Embryonic facial prominence (tissue), 1 donor: ENCODE results near the gene LDLRAD4.

ENCODE experiments used
- DNase-seq: peaks from one replicate; pipeline ENCODE4 v3.0.0-alpha.2; 2016; ENCODE audit errors: extremely low spot score

LDLRAD4 gene

DNA sequence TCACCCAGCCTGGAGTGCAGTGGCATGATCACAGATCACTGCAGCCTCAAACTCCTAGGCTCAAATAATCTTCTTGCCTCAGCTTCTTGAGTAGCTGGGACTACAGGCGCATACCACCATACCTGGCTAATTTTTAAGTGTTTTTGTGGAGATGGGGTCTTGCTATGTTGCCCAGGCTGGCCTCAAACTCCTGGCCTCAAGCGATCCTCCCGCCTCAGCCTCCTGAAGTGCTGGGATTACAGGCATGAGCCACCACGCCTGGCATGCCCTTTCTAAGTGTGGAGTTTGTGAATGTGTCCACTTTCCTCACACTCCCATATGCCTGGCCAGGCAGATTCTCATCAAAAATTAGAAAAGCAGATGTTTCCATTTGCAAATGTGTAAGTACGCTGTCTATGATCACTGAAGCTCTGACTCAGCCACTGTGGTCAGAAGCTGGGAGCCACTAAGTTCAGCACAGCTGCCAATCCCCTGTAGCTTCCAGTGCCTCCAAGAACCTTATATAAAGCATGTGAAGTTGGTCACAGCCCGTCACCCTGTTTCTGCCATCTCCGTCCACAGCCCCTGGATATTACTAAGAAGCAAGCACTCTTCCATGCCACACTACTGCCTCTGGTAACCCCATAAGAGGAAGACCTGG, 352.4 kb downstream of the LDLRAD4 start:
- DNase-seq, result no peak

DNA sequence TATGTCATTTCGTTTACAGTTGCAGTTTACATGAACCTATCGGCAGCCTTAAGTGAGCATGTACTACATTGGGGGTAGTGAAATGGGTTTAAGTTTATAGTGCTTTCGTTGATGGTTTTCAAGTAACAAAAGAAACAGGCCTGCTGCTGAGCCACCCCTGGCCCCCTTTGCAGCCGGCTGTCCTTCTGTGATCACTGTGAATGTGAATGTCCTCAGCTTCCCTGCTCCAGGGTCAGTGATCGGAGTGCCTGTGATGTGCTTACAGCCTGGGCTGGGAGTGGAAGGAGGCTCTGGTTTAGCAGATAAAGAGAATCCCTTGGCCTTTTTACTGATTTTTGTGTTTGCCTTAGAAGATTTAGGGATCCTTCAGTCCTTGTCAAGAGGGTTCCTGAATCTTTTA, 353.6 kb downstream of the LDLRAD4 start:
- DNase-seq, result no peak

DNA sequence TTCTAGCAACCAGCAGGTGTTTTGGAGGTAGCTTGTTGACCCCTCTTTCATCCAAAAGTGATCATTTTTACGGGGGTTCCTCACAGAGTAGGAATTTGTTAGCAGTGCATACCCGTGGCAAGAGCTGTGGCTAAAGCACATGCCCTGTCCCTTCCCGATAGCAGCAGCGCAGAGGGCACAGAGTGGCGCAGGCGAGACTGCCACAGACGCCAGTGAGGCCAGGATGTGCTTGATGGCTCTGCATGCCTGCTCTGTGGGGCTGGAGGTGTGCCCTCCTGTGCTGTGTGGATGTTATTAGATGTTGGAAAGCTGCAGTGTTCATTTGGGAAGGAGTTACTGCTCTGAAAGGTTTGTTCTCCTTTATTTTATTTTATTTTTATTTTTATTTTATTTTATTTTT, 354.2 kb downstream of the LDLRAD4 start:
- no peak for DNase-seq

DNA sequence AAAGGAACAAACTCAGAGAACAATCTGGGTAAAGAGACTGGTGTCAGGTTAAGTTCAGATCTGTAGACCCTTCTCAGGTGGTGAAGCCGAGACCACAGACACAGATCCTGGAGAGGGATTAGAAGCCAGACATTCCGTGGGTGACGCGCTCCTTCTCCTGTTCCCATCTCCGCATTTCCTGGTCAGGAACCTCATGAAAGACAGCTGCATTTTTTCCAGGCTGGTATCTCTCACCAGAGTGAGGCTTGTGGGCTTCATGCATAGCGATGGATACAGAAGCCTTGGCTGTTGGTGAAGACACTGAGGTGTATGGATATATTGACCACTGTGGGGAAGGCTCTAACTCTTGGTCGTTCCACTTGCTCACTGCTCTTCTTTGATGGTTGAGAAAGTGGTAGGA, 355.2 kb downstream of the LDLRAD4 start:
- DNase-seq, result no peak

DNA sequence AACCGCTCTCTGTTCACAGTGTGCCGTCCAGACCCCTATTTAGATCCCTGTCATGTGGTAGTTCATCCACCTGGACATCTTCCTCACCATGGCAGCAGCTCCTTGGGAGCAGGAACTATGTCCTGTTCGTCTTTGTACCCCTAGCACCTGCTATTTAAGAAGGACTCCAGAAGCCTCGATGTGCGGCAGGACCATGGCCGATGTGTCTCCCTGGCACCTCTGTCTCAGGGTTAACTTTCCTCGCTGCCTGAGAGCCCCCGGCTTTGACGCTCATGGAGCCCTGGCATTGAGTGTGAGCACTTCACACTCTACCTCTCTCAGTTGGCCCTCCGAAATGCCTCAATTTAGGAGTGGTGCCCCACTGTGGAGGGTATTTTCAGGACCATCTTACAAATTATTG, 355.8 kb downstream of the LDLRAD4 start:
- DNase-seq, result no peak

DNA sequence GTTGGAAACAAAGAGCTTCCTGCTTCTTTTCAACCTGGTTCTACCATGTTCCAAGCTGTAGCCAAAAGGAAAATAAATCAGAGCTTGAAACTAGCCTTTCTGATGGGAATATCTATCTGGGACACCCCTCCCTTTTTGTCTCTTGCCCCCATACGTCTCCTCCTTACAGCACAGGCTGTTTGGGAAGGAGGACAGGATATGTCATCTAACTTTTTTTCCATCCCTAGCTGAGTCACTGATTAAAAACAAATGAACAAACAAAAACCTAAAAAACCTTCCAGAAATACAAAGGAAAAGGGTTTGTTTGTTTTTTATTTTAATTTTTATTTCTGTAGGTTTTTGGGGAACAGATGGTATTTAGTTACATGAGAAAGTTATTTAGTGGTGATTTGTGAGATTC, 356.2 kb downstream of the LDLRAD4 start:
- DNase-seq, result no peak

DNA sequence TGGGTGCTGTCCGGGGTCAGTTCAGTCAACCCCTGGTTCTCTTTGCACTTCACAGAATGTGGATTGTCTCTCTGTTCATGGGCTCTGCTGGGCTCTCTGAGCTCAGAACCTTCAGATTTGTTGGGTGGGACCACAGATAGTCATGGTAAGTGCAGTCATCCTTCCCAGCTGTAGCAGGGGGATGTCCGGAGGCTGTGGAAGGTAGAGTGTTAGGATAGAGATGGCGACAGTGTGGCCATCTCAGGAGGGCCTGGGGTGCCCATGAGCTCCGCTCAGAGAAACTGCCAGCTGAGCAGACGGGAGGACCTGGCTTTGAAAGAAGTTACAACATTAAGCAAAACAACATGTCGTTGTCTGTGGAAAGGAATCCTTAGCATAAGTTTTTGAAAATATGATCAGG, 358.0 kb downstream of the LDLRAD4 start:
- DNase-seq, result no peak

DNA sequence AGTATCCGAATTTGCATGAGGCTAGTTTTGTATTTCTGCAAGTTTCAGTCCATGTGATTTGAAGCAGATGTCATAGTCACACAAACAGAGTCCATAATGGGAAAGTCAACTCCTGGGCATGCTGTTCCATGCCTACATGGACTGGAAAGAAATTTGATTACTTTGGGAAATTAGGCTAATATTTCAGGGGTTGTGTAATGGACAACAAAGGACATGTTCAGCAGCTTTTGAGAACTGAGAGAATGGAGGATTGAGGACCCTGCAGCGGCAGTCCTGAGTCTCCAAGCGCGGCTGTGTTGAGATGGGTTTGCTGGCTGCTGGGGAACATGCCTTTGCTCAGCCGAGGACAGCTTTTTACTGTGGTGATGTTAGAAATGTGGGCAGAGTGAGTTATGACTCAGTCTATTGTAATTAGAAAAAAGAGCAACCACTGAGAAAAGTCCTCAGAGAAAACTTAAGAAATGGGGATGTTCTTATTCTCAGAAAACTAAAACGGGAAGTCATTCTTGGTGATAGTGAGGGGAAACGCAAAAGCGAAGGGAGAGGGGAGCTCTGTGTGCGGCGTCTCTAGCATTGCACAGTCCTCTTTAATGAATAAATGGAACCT, 358.6 kb downstream of the LDLRAD4 start:
- no peak for DNase-seq

DNA sequence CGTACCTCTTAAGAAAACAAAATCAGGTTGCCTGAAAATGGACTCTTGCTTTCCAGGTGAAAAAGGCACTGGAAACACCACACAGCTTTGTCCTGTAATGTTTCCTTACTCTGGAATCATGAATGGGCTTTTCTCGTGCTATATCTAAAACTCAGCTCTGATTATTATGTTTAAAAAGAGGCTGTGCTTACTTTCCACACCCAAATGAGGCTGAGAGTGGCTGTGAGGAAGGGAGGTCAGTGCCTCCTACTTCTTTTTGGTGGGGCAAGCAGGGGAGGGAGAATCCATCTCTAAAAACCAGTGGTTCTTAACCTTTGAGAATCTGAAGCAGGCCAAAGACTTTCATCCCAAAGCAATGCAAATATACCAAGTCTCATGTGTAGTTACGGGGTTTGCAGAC, 359.2 kb downstream of the LDLRAD4 start:
- DNase-seq, result no peak

DNA sequence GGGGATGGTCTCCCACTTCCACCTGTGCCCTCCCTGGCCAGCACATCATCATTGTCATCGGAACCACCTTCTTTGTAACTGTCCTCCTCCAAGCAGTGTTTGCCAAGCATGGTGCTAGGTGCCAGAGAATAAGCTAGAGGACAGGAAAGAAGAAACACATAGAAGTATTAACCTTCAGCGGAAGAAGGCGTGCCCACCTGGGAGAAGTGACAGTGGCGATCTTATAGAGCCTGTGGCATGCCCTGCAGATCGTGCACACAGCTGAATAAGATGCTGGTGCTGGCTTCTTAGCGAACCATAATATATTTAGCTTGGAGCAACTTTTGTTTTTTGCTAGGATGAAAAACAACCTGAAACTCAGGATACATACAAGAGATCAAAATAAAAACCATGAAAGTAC, 359.8 kb downstream of the LDLRAD4 start:
- no peak for DNase-seq

DNA sequence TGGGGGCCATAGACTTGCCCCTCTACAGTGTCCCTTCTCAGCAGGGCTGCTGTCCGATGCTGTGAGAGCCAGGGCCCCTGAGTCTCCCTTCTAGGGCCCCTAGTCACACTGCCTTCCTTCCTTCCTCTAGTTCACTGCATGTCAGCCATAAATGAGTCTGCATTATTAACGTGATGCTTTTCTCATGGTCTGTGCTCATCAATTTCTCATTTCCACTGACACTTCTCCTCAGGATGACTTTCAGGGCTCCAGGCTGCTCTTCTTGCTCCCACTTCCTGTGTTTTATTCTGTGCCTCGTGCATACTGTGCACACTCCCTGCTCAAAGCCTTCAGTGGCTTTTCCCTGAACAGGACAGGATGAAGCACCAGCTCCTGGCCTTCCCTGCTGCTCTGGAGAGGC, 361.3 kb downstream of the LDLRAD4 start:
- no peak for DNase-seq

DNA sequence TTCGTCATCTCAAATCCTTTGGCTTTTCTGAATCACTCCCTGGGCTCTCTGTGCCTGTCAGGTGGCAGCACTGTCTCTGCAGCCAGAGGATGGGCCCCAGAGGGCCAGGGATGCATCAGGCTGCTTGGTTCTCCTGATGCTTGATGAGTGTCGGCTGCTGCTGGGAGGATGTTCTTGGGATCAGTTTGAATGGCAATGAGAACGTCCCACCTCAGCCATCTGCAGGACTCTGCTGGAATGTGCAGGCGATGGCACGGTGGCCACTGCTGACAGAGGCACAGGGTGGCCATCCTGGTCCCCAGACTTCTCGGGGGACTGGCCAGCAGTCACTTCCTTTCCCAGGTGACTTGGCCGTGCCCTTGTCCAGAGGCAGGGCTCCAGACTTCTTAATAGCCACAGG, 361.8 kb downstream of the LDLRAD4 start:
- DNase-seq, result no peak

DNA sequence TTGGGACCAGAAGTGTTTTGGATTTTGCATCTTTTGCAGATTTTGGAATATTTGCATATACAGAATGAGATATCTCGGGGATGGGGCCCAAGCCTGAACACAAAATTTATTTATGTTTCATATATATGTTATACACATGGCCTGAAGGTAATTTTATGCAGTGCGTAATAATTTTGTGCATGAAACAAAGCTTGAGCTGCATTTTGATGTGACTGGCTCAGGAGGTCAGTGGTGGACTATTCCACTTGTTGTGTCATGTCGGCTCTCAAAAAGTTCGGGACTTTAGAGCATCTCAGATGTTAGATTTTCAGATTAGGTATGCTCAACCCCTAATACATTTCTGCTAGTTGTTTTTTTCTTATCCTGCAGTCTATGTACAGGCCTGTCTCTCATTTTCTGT, 362.4 kb downstream of the LDLRAD4 start:
- no peak for DNase-seq

DNA sequence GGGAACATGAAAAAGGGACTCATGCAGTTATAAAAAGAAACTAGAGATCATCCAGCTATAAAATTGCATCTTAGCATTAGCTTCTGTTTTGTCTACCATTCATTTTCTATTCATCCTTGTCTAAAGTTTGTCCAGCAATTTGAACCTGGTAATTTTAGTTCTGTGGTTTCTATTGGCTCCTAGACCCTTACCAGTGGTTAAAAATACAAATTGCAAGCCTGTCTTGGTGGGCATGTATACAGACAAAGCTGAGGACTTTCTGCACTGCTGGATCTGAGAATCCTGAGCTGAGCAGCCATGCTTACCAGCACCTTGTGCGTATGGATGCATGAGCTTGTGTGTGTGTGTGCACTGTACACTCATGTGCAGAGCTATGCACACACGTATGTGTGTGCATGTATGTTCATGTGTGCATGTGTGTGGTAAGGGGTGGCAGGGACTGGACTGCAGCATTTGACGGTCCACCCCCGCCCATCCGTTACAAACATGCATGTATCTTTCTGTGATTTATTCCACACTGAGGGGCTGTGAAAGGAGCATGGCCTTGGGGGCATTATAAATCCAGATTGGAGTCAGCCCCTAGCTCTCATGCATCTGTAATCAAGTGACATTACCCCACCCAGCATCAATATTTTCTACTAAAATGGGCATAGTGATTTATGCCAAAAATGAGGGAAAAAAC, 363.1 kb downstream of the LDLRAD4 start:
- DNase-seq, result no peak

DNA sequence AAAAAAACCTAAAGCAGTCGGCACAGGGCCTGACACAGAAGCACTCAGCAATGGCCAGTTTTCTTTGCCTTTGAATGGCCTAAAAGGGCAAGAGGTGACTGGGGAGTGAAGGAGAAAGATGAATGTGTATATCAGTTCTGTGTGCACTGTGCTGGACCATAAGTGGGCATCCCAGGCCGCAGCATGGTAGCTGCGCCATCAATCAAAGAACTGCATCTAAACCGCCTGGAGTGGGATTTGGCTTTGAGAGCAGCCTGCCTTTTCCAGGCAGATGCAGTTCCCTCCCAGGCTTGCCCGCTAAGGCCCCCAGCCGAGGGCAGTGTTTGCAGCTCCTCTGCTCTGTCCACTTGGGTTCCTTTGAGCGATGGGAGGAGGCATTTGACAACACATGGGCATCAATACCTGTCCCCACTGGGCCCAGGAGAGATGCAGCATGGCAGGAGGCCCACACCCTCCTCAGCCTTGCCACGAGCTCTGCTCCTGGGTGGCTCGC, 363.7 kb downstream of the LDLRAD4 start:
- no peak for DNase-seq

DNA sequence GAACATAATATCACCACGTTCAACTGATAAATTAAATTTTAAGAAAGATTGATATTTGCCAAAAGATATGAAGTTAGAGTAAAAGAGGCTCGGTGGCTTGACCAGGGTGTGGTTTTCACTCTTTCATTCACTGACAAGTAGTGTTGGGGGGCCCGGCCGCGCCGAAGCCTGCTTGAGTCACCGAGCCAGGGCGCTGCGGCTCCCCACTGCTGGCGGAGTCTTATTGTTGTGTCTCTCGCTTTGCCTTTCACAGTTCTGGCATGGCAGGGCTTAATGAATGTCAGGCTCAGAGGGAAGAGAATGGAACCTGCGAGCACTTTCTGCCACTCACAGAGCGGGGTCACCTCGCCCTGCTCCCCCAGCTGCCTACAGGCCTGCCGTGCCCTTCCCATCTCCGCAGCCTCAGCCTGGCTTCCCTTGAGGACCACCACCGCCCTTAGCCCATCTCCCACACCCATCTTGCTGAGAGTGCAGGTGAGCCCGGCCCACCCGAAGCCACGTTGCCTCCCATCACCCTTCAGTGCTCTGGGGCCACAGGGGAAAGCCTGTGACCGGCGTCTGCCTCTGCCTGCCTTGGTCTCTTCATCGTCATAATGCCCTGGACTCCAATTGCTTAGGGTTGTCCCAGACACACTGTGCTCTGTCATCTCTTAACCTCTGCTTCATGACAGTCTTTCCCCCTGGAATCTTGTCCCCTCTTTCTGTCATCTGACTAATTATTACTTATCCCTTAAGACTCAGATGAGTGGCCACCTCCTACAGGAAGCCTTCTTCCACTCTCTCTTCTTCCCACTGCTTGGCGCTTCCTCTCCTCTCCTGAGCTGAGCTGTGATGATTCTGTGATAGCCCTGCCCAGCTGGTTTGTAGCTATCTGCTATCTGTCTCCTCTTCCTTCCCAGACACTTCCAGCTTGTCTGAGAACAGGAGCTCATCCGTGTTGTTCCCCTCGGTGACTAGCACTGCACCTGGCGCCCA, 365.3 kb downstream of the LDLRAD4 start:
- no peak for DNase-seq

DNA sequence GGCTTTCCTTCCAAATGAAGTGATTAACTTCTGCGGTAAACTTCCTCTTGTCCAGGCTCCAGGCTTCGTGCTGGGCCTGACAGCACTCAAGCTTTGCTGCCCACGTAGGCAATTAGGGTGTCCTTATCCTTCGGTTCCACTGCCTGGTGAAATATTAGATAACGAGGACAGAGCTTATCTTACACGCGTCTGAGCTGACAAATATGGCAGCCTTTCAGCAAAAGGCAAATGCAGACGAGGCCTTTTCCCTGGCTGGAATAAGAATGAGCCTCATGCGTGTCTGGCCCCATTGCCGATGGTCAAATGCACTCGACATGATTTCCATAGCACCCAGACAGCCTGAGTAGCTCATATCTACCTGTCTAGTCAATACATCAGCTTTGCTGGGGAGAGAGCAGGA, 366.3 kb downstream of the LDLRAD4 start:
- no peak for DNase-seq

DNA sequence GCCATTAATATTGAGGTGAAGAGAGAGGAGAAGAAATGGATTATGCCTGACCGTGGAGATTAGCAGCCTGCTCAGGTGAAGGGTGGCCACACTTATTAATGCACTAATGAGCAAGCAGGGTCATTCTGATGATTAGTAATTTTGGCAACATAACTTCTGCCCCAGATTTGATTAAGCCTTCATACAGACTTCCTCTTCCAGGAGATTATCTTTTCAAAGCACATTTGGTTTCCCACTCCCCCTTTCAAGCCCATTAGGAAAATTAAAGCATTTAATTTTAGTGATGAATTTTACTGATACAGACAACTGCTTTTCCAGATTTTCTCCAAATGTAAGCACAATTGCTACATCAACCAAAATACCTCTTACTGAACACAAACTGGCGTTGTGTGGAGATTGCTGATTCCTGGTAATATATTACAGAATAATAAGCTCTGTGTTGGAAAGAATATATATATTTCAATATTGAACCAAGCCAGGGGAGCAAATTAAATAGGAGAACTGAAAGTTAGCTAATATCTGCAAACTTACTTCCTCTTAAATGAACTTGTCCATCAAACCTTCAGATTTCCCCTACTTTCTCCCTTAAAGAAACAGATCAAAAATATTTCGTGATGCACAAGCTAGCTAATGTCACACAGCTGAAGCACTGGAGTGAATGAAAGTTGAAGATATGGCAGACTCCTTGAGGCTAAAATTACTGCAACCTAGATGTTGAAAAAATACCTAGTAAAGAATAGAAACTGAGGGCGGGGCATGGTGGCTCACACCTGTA, 367.0 kb downstream of the LDLRAD4 start:
- no peak for DNase-seq

DNA sequence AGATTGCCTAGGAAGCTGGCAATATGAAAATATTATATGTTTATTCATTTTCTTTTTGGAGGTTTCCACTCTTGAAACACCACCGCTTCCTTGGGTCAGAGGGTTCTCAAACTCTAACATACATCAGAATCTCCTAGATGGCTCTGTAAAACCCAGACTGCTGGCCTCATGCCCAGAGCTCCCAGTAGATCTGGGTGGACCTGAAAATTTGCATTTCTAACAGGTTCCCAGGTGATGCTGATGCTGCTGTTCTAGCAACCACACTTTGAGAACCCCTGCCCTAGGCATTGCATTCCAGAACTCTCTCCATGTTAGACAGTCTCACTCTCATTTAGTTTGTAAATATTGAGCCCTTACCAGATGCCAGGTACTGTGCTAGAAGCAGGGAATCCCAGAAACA, 368.4 kb downstream of the LDLRAD4 start:
- no peak for DNase-seq

DNA sequence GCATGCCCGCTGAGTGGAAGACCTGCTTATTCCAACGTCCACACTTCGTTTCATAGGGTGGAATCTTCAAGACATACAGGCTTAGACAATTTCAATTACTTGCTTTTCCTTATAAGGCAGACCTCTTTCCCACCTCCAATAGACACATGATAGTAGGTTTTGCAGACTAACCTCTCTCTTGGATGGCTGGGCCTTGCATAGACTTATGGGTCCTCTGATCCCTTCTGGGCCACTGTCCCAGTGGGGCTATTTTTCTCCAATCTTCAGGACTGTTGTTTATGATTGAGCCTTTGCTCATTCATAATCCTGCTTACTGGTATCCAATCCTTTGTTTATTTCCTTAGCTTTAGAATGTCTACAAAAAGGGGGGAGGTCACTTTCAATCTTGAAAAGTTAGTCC, 368.9 kb downstream of the LDLRAD4 start:
- no peak for DNase-seq

DNA sequence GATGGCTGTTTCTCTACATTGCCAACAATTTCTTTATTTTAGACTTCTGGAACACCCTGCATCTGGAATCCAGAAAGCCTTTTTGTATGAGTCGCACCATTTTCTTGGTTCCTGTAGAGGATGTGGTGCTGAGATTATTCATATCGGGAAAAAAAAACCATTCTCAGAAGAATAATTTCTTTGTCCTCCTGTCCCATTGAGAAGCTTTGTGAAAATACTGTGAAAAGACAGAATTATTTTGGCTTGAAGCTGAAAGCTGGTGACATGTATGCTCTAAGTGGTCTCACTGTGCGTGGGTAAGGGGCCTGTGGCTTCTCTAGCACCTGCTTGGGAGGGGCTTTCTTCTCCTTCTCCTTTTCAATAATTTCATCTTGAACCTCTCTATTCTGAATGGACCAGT, 369.4 kb downstream of the LDLRAD4 start:
- no peak for DNase-seq
